Measurements from ENCODE around the gene C6orf47. TPM values are rescaled to one million over a fixed set of nuclear protein-coding genes. Genes with fewer than 3 reads are reported as not detected.
A peak's percentile ranks its signal among the peaks of the same experiment; 100 is the strongest.

The C6orf47 gene
- polyA plus RNA-seq, 1 donor from 2014 or later: 17.2 TPM

DNA sequence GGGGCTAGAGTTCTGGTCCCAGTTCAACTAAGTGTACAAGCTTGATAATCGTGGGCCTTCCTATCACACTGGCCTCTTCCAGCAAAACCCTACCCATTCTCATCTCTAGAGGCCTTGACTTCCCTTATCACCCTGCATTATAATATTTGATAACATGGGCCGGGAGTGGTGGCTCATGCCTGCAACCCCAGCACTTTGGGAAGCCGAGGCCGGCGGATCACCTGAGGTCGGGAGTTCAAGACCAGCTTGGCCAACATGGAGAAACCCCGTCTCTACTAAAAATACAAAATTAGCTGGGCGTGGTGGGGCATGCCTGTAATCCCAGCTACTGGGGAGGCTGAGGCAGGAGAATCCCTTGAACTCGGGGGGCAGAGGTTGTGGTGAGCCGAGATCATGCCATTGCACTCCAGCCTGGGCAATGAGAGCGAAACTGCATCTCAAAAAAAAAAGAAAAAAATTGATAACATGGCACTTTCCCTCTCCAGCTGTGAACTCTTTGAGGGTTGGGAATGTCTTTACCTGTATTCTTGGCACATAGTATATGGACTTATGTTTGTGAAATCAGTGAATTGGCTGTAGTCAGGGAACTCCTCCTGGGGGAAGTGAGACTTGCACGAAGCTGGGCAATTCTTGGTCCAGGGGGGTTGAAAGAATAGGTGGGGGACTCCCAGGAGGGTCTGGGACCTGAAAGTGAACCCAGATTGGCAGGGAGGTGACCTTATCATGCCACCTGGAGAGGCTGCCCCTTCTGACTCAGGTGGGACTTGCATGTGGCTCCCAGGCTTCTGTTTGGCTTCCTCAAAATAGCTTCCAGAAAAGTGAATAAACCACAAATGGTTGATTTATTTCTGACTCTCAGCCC is 915 bp upstream of the C6orf47 start:
- peak overlapping the region; percentile 85 for H3K4me3 ChIP-seq (ENCODE audit: low read length)
- H3K36me3 ChIP-seq (ENCODE audit: insufficient read depth, low read length): no peaks in the 10 kb centered on the region
- no peaks in the 10 kb centered on the region for H4K20me1 ChIP-seq (ENCODE audit: insufficient read depth)
- no peaks in the 10 kb centered on the region for H3F3A ChIP-seq (ENCODE audit: insufficient read depth, low read length, poor library complexity, severe bottlenecking)
- H3K9me3 ChIP-seq (ENCODE audit: low read length): no peaks in the 10 kb centered on the region
- TF ChIP-seq EZH2 (IDR thresholded peaks at IDR 0.05; ENCODE audit: borderline replicate concordance, insufficient read depth, low read length, poor library complexity, severe bottlenecking) (no peak), RAD21 (conservative IDR thresholded peaks at IDR 0.05) (no peak), EP300 (conservative IDR thresholded peaks at IDR 0.05; ENCODE audit: poor library complexity, severe bottlenecking) (no peak), SMC3 (conservative IDR thresholded peaks at IDR 0.05; ENCODE audit: poor library complexity) (no peak), TAF1 (IDR thresholded peaks at IDR 0.05; ENCODE audit: low read depth) (no peak), MXI1 (conservative IDR thresholded peaks at IDR 0.05; ENCODE audit: poor library complexity, severe bottlenecking) (no peak), POLR2AphosphoS5 (IDR thresholded peaks at IDR 0.05) (no peak)
- TF ChIP-seq, protein P1, sequence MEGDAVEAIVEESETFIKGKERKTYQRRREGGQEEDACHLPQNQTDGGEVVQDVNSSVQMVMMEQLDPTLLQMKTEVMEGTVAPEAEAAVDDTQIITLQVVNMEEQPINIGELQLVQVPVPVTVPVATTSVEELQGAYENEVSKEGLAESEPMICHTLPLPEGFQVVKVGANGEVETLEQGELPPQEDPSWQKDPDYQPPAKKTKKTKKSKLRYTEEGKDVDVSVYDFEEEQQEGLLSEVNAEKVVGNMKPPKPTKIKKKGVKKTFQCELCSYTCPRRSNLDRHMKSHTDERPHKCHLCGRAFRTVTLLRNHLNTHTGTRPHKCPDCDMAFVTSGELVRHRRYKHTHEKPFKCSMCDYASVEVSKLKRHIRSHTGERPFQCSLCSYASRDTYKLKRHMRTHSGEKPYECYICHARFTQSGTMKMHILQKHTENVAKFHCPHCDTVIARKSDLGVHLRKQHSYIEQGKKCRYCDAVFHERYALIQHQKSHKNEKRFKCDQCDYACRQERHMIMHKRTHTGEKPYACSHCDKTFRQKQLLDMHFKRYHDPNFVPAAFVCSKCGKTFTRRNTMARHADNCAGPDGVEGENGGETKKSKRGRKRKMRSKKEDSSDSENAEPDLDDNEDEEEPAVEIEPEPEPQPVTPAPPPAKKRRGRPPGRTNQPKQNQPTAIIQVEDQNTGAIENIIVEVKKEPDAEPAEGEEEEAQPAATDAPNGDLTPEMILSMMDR (IDR thresholded peaks at IDR 0.05; ENCODE audit: poor library complexity, severe bottlenecking): no peak
- TF ChIP-seq, protein P2, sequence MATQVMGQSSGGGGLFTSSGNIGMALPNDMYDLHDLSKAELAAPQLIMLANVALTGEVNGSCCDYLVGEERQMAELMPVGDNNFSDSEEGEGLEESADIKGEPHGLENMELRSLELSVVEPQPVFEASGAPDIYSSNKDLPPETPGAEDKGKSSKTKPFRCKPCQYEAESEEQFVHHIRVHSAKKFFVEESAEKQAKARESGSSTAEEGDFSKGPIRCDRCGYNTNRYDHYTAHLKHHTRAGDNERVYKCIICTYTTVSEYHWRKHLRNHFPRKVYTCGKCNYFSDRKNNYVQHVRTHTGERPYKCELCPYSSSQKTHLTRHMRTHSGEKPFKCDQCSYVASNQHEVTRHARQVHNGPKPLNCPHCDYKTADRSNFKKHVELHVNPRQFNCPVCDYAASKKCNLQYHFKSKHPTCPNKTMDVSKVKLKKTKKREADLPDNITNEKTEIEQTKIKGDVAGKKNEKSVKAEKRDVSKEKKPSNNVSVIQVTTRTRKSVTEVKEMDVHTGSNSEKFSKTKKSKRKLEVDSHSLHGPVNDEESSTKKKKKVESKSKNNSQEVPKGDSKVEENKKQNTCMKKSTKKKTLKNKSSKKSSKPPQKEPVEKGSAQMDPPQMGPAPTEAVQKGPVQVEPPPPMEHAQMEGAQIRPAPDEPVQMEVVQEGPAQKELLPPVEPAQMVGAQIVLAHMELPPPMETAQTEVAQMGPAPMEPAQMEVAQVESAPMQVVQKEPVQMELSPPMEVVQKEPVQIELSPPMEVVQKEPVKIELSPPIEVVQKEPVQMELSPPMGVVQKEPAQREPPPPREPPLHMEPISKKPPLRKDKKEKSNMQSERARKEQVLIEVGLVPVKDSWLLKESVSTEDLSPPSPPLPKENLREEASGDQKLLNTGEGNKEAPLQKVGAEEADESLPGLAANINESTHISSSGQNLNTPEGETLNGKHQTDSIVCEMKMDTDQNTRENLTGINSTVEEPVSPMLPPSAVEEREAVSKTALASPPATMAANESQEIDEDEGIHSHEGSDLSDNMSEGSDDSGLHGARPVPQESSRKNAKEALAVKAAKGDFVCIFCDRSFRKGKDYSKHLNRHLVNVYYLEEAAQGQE (IDR thresholded peaks at IDR 0.05; ENCODE audit: borderline replicate concordance): no peak
- H3K79me2 ChIP-seq (replicated peaks; ENCODE audit: insufficient read depth, low read length): peaks cover 45% of the 10 kb centered on the region
- H2AFZ ChIP-seq (ENCODE audit: low read depth, low read length): no peak overlapping the region
- peak overlapping the region; percentile 62 for H3K27ac ChIP-seq (ENCODE audit: low read length)
- peak overlapping the region; percentile 85 for H3K9ac ChIP-seq (ENCODE audit: low read length)
- no peaks in the 10 kb centered on the region for H3K27me3 ChIP-seq (ENCODE audit: insufficient read depth, low read depth, low read length)
- peak overlapping the region; percentile 75 for H3K4me2 ChIP-seq (ENCODE audit: low read length)
- H3K9me2 ChIP-seq (ENCODE audit: insufficient read depth, low read length): no peaks in the 10 kb centered on the region

DNA sequence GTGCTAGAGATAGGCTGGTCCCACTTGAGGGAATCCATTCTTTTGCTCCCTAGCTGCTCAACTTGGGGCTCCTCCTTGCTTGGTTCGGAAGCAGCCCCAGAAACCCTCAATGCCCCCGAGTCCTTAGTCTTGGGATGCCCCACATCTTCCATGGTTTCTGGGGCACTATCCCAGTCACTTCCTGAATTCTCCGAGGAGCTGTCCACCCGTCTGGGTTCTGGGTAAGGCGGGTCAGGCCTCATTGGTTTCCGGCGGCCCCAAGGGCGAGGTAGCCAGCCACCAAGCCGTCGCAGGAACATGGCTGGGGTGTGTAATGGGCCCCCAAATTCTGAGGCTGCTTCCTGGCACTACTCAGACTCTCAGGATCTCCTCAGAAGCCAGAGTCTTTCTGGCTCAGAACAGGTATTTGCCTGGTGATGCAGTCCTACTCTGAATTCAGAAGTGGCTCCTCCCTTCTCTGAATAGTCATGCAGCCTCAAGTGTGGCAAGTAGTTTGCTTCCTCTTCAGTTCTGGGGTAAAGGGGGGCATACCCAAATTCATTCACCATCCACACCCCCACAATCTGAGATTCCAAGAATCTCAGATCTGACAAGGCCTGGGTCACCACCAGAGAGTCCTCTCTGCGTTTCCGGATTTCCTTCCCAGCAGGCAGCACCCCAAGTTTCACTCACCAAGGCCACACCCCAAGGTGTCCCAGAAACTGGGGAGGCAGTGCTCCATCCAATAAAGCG is 763 bp downstream of the C6orf47 start:
- Histone ChIP-seq H3K9ac (ENCODE audit: low read length) (peak overlapping the region; percentile 85), H3K4me3 (ENCODE audit: low read length) (peak overlapping the region; percentile 85), H3F3A (ENCODE audit: insufficient read depth, low read length, poor library complexity, severe bottlenecking) (no peaks in the 10 kb centered on the region), H4K20me1 (ENCODE audit: insufficient read depth) (no peaks in the 10 kb centered on the region), H3K36me3 (ENCODE audit: insufficient read depth, low read length) (no peaks in the 10 kb centered on the region), H3K27ac (ENCODE audit: low read length) (peak overlapping the region; percentile 62), H3K4me2 (ENCODE audit: low read length) (peak overlapping the region; percentile 70), H3K79me2 (replicated peaks; ENCODE audit: insufficient read depth, low read length) (peaks cover 40% of the 10 kb centered on the region), H3K9me3 (ENCODE audit: low read length) (no peaks in the 10 kb centered on the region), H3K9me2 (ENCODE audit: insufficient read depth, low read length) (no peaks in the 10 kb centered on the region), H3K27me3 (ENCODE audit: insufficient read depth, low read depth, low read length) (no peaks in the 10 kb centered on the region), H2AFZ (ENCODE audit: low read depth, low read length) (peak overlapping the region; percentile 80)
- TF ChIP-seq, protein P2 (IDR thresholded peaks at IDR 0.05; ENCODE audit: borderline replicate concordance): no peak
- TF ChIP-seq RAD21 (conservative IDR thresholded peaks at IDR 0.05) (no peak), SMC3 (conservative IDR thresholded peaks at IDR 0.05; ENCODE audit: poor library complexity) (no peak), POLR2AphosphoS5 (IDR thresholded peaks at IDR 0.05) (no peak), EZH2 (IDR thresholded peaks at IDR 0.05; ENCODE audit: borderline replicate concordance, insufficient read depth, low read length, poor library complexity, severe bottlenecking) (no peak), TAF1 (IDR thresholded peaks at IDR 0.05; ENCODE audit: low read depth) (no peak), EP300 (conservative IDR thresholded peaks at IDR 0.05; ENCODE audit: poor library complexity, severe bottlenecking) (no peak), MXI1 (conservative IDR thresholded peaks at IDR 0.05; ENCODE audit: poor library complexity, severe bottlenecking) (no peak)
- TF ChIP-seq, protein P1 (IDR thresholded peaks at IDR 0.05; ENCODE audit: poor library complexity, severe bottlenecking): no peak

Data from neural cell (in vitro differentiated cells).